MCF 10A (cell line): Measurements from ENCODE around the gene AP3M1. TPM values are rescaled to one million over a fixed set of nuclear protein-coding genes. Genes with fewer than 3 reads are reported as not detected.

Experiments
- BruUV-seq: library from RNA; stranded (reverse); fragments of 400-500 nt; replicated peaks from 2 replicates; lab custom pipeline; 2021; lab: Mats Ljungman, UMichigan
- CTCF ChIA-PET: fragments of 300-600 bp; sonication (Branson Sonifier 250); formaldehyde crosslinking; extraction: SDS; loops from one replicate; lab custom pipeline; 2021; ENCODE audit warnings: antibody characterized with exemption, inconsistent platforms; lab: Yijun Ruan, JAX
- POLR2A ChIA-PET: fragments of 300-600, 350-650 bp; sonication (Branson Sonifier 250); formaldehyde crosslinking; extraction: SDS; loops from one replicate; lab custom pipeline; 2020; ENCODE audit warnings: antibody characterized with exemption, inconsistent platforms; lab: Yijun Ruan, JAX
- DNase-seq: peaks from one replicate; pipeline ENCODE4 v3.0.0-alpha.2; 2018; ENCODE audit not compliant: unreplicated experiment
- H3K27ac Mint-ChIP-seq: one replicate; pipeline ENCODE4 v1.8.0; 2022; ENCODE audit warnings: mild to moderate bottlenecking, low read depth, mixed read lengths; ENCODE audit not compliant: unreplicated experiment
- H3K27me3 Mint-ChIP-seq: one replicate; pipeline ENCODE4 v1.8.0; 2022; ENCODE audit warnings: mixed read lengths; ENCODE audit not compliant: insufficient read depth, unreplicated experiment
- H3K36me3 Mint-ChIP-seq: one replicate; pipeline ENCODE4 v1.8.0; 2022; ENCODE audit warnings: mild to moderate bottlenecking, moderate library complexity, mixed read lengths; ENCODE audit not compliant: insufficient read depth, unreplicated experiment
- H3K4me1 Mint-ChIP-seq: one replicate; pipeline ENCODE4 v1.8.0; 2022; ENCODE audit warnings: mixed read lengths; ENCODE audit not compliant: insufficient read depth, unreplicated experiment
- H3K4me3 Mint-ChIP-seq: one replicate; pipeline ENCODE4 v1.8.0; 2022; ENCODE audit warnings: mild to moderate bottlenecking, moderate library complexity, mixed read lengths; ENCODE audit not compliant: unreplicated experiment
- H3K9me3 Mint-ChIP-seq: one replicate; pipeline ENCODE4 v1.8.0; 2022; ENCODE audit warnings: mixed read lengths; ENCODE audit not compliant: unreplicated experiment
- intact Hi-C: fragments of 100-400 bp; cut with micrococcal nuclease; formaldehyde crosslinking; loops from 2 replicates; pipeline ENCODE4 v1.14.1; 2022
- total RNA-seq: library from RNA; stranded (reverse); gene quantifications from 2 replicates; pipeline ENCODE4 v1.2.3, GENCODE V29; 2022
- TF ChIP-seq, protein P1 (sequence below): fragments of 200-600 bp; IDR thresholded peaks from one replicate; pipeline ENCODE4 v1.8.0; 2022; ENCODE audit warnings: antibody characterized with exemption, mild to moderate bottlenecking; ENCODE audit not compliant: unreplicated experiment

Gene AP3M1
- total RNA-seq, 1 experiment from 2014 or later: 31.2 TPM

DNA sequence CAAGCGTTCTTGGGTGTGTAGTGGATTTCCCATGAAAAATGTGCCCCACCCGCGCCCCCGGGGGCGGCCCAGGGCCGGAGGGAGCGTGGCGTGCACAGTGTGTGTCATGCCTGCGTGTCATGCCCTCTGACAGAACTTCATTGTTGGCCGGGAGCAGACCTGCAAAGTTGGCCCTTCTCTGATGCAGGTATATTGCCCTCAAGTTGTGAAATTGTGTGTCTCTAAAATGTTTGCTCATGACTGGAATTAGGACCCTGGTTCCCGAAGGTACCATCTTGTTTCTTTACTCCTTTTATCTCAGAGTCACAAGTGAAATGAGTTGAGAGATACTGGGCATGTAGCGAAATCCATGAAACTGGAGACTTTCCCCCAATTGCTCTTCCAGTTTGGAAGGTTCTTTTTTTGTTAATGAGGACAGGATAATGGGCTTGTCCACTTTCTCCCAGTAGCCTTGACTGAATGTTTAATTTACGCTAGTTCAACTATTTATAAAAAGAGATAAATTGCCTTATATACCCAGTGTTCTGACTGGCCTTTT lies 26.6 kb upstream of the AP3M1 start:
- ChIA-PET CTCF (interaction anchor here (0.6 to 1.8 kb wide), 3 partner anchors 24 to 46 kb away, joined by 4 to 9 read pairs (median 5); no protein-coding TSS in a partner anchor), POLR2A (interaction anchor here (0.8 to 6.4 kb wide), 18 partner anchors 11 to 935 kb away, joined by 3 to 146 read pairs (median 4); partner anchors contain the start of genes ADK, AP3M1 and SAMD8)
- Mint-ChIP-seq H3K4me3 (peak overlapping the region; percentile 90), H3K9me3 (no peaks in the 10 kb centered on the region), H3K4me1 (peaks cover 20% of the 10 kb centered on the region), H3K36me3 (peaks cover 20% of the 10 kb centered on the region), H3K27ac (peak overlapping the region; percentile 96), H3K27me3 (no peaks in the 10 kb centered on the region)
- TF ChIP-seq, protein P1, sequence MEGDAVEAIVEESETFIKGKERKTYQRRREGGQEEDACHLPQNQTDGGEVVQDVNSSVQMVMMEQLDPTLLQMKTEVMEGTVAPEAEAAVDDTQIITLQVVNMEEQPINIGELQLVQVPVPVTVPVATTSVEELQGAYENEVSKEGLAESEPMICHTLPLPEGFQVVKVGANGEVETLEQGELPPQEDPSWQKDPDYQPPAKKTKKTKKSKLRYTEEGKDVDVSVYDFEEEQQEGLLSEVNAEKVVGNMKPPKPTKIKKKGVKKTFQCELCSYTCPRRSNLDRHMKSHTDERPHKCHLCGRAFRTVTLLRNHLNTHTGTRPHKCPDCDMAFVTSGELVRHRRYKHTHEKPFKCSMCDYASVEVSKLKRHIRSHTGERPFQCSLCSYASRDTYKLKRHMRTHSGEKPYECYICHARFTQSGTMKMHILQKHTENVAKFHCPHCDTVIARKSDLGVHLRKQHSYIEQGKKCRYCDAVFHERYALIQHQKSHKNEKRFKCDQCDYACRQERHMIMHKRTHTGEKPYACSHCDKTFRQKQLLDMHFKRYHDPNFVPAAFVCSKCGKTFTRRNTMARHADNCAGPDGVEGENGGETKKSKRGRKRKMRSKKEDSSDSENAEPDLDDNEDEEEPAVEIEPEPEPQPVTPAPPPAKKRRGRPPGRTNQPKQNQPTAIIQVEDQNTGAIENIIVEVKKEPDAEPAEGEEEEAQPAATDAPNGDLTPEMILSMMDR: no peak
- TSS peak; percentile 54 for BruUV-seq
- intact Hi-C loops: loop anchor here (2.0 kb wide), 2 partner anchors 14 to 36 kb away; no protein-coding TSS in a partner anchor
- DNase-seq: peak; percentile 37

DNA sequence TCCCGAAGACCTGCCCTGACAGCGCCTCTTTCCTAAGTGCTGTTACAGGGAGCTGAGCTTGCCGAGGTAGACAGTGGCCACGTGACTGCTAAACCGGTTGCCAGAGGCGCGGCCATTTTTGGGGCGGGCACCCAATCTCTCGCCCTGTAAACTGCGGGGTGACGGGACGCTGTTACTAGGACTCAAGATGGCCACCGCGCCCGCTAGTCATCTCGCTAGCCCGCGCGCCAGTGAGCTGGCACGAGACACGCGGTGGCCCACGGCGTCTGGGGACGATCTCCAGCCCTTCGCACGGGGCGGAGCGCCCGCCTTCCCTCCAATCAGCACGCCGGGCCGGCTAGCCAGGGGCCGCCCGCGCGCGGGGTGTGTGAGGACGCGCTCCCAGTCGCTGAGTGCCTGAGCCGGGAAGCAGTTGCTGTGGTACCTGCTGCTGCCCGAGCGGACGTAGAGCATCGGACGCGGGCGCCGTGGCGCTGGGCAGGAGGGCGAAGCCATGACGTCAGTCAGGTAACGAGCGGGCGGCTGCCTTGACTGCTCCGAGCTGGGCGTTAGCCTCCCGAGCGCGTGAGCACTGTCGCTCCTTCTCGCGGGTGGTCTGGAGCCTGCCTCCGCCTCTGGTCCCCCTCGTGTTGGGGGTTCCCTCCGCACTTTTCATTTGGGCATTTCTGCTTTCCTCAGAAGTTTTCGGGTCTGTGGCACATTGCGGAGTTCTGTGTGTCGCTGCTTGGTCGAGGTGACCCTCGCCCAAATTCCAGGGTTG lies 25.9 kb upstream of the AP3M1 start:
- Mint-ChIP-seq H3K27me3 (no peaks in the 10 kb centered on the region), H3K27ac (peak overlapping the region; percentile 96), H3K36me3 (peaks cover 20% of the 10 kb centered on the region), H3K4me3 (peak overlapping the region; percentile 90), H3K4me1 (peaks cover 20% of the 10 kb centered on the region), H3K9me3 (no peaks in the 10 kb centered on the region)
- intact Hi-C loops: loop anchor here (1.0 to 2.0 kb wide), 4 partner anchors 14 to 58 kb away; partner anchors contain the start of gene ADK
- POLR2A ChIA-PET: interaction anchor here (0.6 to 6.4 kb wide), 22 partner anchors 9 to 961 kb away, joined by 3 to 146 read pairs (median 4); partner anchors contain the start of genes ADK, AP3M1 and SAMD8
- CTCF ChIA-PET: interaction anchor here (1.5 to 1.6 kb wide), 2 partner anchors 47 to 68 kb away, joined by 3 to 5 read pairs; no protein-coding TSS in a partner anchor
- BruUV-seq: no TSS peak
- peak; percentile 96 for DNase-seq
- TF ChIP-seq, protein P1: no peak

DNA sequence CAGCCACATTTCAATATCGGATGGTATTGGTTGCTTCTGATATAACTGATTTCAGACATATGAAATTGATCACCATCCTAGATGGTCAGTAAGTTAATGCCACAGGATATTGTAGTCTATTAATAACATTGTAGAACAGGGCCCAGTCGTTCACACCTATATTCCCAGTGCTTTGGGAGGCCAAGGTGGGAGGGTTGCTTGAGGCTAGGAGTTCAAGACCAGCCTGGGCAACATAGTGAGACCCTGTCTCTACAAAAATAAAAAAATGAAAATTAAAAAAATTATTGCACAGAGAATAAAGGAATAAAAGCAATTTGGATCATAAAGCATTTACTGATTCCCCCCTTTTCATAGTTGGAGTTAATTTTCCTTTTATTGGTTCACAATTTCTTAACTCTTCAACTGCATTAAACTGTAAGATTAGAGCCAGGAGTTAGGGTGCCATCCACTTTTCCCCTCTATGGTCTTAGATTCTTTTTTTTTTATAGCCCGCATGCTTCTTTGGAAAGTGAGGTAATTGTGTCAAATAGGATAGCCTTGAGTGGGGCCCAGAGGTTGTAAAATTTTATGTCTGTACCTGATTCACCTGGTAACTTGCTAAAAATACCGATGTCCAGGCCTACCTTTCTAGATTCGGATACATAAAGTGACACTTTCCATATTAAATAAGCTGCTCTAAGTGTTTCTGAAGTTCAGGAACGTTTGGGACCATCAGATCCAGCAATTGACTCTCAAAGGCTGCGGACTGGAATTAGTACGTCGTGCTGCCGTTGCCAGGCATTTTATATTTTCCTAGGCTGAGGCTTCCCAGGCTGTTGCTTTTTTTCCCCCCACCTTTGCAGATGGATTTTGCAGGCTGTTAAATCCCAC lies 25.1 kb upstream of the AP3M1 start:
- TSS peak; percentile 88 for BruUV-seq
- Mint-ChIP-seq H3K4me3 (peak overlapping the region; percentile 90), H3K27ac (peak overlapping the region; percentile 96), H3K36me3 (peaks cover 20% of the 10 kb centered on the region), H3K27me3 (no peaks in the 10 kb centered on the region), H3K4me1 (peaks cover 20% of the 10 kb centered on the region), H3K9me3 (no peaks in the 10 kb centered on the region)
- TF ChIP-seq, protein P1: no peak
- ChIA-PET POLR2A (interaction anchor here (0.6 to 6.4 kb wide), 23 partner anchors 8 to 962 kb away, joined by 3 to 146 read pairs (median 5); partner anchors contain the start of genes ADK, AP3M1 and SAMD8), CTCF (interaction anchor here (0.9 to 1.6 kb wide), 4 partner anchors 21 to 69 kb away, joined by 3 to 5 read pairs (median 4); no protein-coding TSS in a partner anchor)
- intact Hi-C loops: loop anchor here (1.0 to 2.0 kb wide), 4 partner anchors 15 to 59 kb away; partner anchors contain the start of gene ADK
- DNase-seq: no peak
